K562 (cell line): ENCODE results near the gene SNX27. TPM values are rescaled to one million over a fixed set of nuclear protein-coding genes. Genes with fewer than 3 reads are reported as not detected.

ENCODE experiments used
- CBFA2T3 ChIP-seq: fragments of 450-650 bp; IDR thresholded peaks from 2 replicates; pipeline ENCODE4 v1.6.1; 2017
- CTCF ChIP-seq, 3 experiments: IDR thresholded peaks in 2 of 3; conservative IDR thresholded peaks in 1 of 3; 2 replicates each; pipeline ENCODE4 v1.5.1; 2011 to 2012; ENCODE audit warnings: low read length in 3 of 3, mild to moderate bottlenecking in 3 of 3, control low read depth in 2 of 3, improper control_type of control experiment in 1 of 3, inconsistent platforms in 1 of 3, low read depth in 1 of 3, mixed read lengths in 1 of 3, moderate library complexity in 1 of 3; ENCODE audit not compliant: insufficient read depth in 2 of 3
- EWSR1 ChIP-seq: fragments of 450-650 bp; IDR thresholded peaks from 2 replicates; pipeline ENCODE4 v1.6.1; 2018; ENCODE audit warnings: borderline replicate concordance, mild to moderate bottlenecking, low read depth, moderate library complexity; ENCODE audit not compliant: partially characterized antibody
- JUNB ChIP-seq: fragments of 450-650 bp; formaldehyde crosslinking; conservative IDR thresholded peaks from 2 replicates; pipeline ENCODE4 v1.4.0; 2020; ENCODE audit warnings: mild to moderate bottlenecking
- KAT2B ChIP-seq: IDR thresholded peaks from one replicate; pipeline ENCODE4 v1.6.1; 2012; ENCODE audit warnings: low read depth, mild to moderate bottlenecking, control low read depth, inconsistent platforms, low read length, moderate library complexity
- KDM2B ChIP-seq: fragments of 250-450 bp; sonication (Bioruptor Pico); IDR thresholded peaks from 2 replicates; pipeline ENCODE4 v1.8.0; 2021; ENCODE audit warnings: mild to moderate bottlenecking, moderate library complexity
- MAFF ChIP-seq: IDR thresholded peaks from 2 replicates; pipeline ENCODE4 v1.6.1; 2012; ENCODE audit warnings: low read length, improper control_type of control experiment
- MYBL2 ChIP-seq, 2 experiments: fragments of 450-650 bp in 1 of 2; sonication (generic) in 1 of 2; formaldehyde crosslinking in 1 of 2; IDR thresholded peaks; 2 replicates each; pipeline versions ENCODE4 v1.6.1 to v1.8.1; 2017 to 2022; ENCODE audit warnings: borderline replicate concordance in 1 of 2, inconsistent platforms in 1 of 2, low read depth in 1 of 2, mild to moderate bottlenecking in 1 of 2, missing genetic modification reagents in 1 of 2, moderate library complexity in 1 of 2
- NEUROD1 ChIP-seq: fragments of 150-350 bp; IDR thresholded peaks from 2 replicates; pipeline ENCODE4 v1.6.1; 2014; ENCODE audit warnings: borderline replicate concordance, low read length, low read depth; ENCODE audit not compliant: partially characterized antibody
- NR1H2 ChIP-seq: sonication (generic); formaldehyde crosslinking; IDR thresholded peaks from 2 replicates; pipeline ENCODE4 v1.4.0; 2020; ENCODE audit warnings: mild to moderate bottlenecking, missing genetic modification reagents
- RUNX1 ChIP-seq: sonication (generic); IDR thresholded peaks from 2 replicates; pipeline ENCODE4 v1.6.1; 2016; ENCODE audit warnings: antibody characterized with exemption, low read depth
- SP1 ChIP-seq: sonication (generic); formaldehyde crosslinking; IDR thresholded peaks from 2 replicates; pipeline ENCODE4 v1.8.1; 2022; ENCODE audit warnings: mild to moderate bottlenecking, missing genetic modification reagents
- USF1 ChIP-seq: sonication (generic); formaldehyde crosslinking; IDR thresholded peaks from 2 replicates; pipeline ENCODE4 v1.9.0; 2022; ENCODE audit warnings: mild to moderate bottlenecking, missing genetic modification reagents
- ZBTB2 ChIP-seq: fragments of 450-650 bp; IDR thresholded peaks from 2 replicates; pipeline ENCODE4 v1.6.1; 2016; ENCODE audit warnings: antibody characterized with exemption
- ZBTB9 ChIP-seq: fragments of 450-650 bp; formaldehyde crosslinking; IDR thresholded peaks from 2 replicates; pipeline ENCODE4 v1.4.0; 2020; ENCODE audit warnings: mild to moderate bottlenecking, moderate library complexity
- ZEB2 ChIP-seq: fragments of 450-650 bp; IDR thresholded peaks from 2 replicates; pipeline ENCODE4 v1.6.1; 2016
- ZNF197 ChIP-seq: fragments of 200-800 bp; sonication (Bioruptor generic); IDR thresholded peaks from 2 replicates; pipeline ENCODE4 v1.6.1; 2016; ENCODE audit warnings: low read depth, missing genetic modification characterization, missing compliant biosample characterization
- ZNF217 ChIP-seq: sonication (generic); formaldehyde crosslinking; IDR thresholded peaks from 2 replicates; pipeline ENCODE4 v1.8.0; 2022; ENCODE audit warnings: mild to moderate bottlenecking, missing genetic modification reagents
- ZNF354B ChIP-seq: fragments of 250-450 bp; sonication (Bioruptor Pico); IDR thresholded peaks from 2 replicates; pipeline ENCODE4 v1.4.0; 2020
- ZNF41 ChIP-seq: fragments of 250-450 bp; sonication (Bioruptor Pico); conservative IDR thresholded peaks from 2 replicates; pipeline ENCODE4 v1.4.0; 2020; ENCODE audit warnings: mild to moderate bottlenecking
- ZNF449 ChIP-seq: fragments of 250-450 bp; sonication (Bioruptor Pico); IDR thresholded peaks from 2 replicates; pipeline ENCODE4 v1.8.0; 2022; ENCODE audit warnings: moderate library complexity, mild to moderate bottlenecking, inconsistent platforms
- ZSCAN32 ChIP-seq: fragments of 450-650 bp; formaldehyde crosslinking; IDR thresholded peaks from 2 replicates; pipeline ENCODE4 v1.4.0; 2020; ENCODE audit warnings: mild to moderate bottlenecking, moderate library complexity
- polyA plus RNA-seq, 8 experiments: library from polyadenylated mRNA; depleted of rRNA in 4 of 8; stranded (reverse) in 5 of 8; unstranded in 3 of 8; fragments of >200 nt; fragmentation: Nextera tagmentation in 2 of 8; fragmentation: Illumina TruSeq in 1 of 8; extraction: Ambion mirVana in 2 of 8; extraction: Trizol in 1 of 8; gene quantifications; 2 replicates each; pipeline versions ENCODE4 v1.2.1 to v1.2.3, GENCODE V29; 2011 to 2014; ENCODE audit warnings: inconsistent platforms in 1 of 8, missing spikeins in 1 of 8
- total RNA-seq, 7 experiments: library from RNA; depleted of rRNA in 6 of 7; stranded (reverse); fragments of >200 nt in 6 of 7; fragmentation: Illumina TruSeq in 2 of 7; extraction: Trizol in 2 of 7; gene quantifications; 2 replicates each; pipeline versions ENCODE4 v1.2.1 to v1.2.3, GENCODE V29; 2011 to 2021; ENCODE audit warnings: low replicate concordance in 1 of 7

The SNX27 gene
- total and polyA plus RNA-seq, 9 of the 15 experiments (the other 6 are each of a cell fraction or from before 2014, with no cell fraction given), result 4.5 to 18.7 (median 10.1) TPM

GRCh38 chr1:151705753-151706463 lies 94.1 kb downstream of the SNX27 start (continued):
- TF ChIP-seq CTCF (IDR thresholded peaks at IDR 0.05 in 2 of 3, conservative IDR thresholded peaks at IDR 0.05 in 1 of 3; ENCODE audit: insufficient read depth in 2 of 3, low read depth in 1 of 3, low read length in 3 of 3), result peak in 2 of 3 experiments; percentile 13 to 34; a peak in 2 of 6 replicates
- no peak for TF ChIP-seq ZSCAN32
- TF ChIP-seq MAFF, result no peak
- no peak for TF ChIP-seq ZNF197 (CRISPR knock-in tag)
- no peak for TF ChIP-seq ZNF449
- TF ChIP-seq SP1 (CRISPR knock-in tag), result no peak
- no peak for TF ChIP-seq RUNX1
- no peak for TF ChIP-seq ZNF41 (CRISPR knock-in tag)
- peak; percentile 60 for TF ChIP-seq CBFA2T3
- no peak for TF ChIP-seq ZBTB9 (CRISPR knock-in tag)
- no peak for TF ChIP-seq MYBL2 (IDR thresholded peaks at IDR 0.05; ENCODE audit: low read depth)
- TF ChIP-seq MYBL2 (CRISPR knock-in tag; IDR thresholded peaks at IDR 0.05; ENCODE audit: borderline replicate concordance), result no peak
- no peak for TF ChIP-seq NEUROD1
- TF ChIP-seq ZNF217 (CRISPR knock-in tag), result no peak
- TF ChIP-seq USF1 (CRISPR knock-in tag), result 0 out of 2 replicates have a peak, but pooled peaks have one; percentile 11
- no peak for TF ChIP-seq ZBTB2
- TF ChIP-seq KAT2B, result no peak
- no peak for TF ChIP-seq NR1H2 (CRISPR knock-in tag)
- TF ChIP-seq KDM2B (CRISPR knock-in tag), result no peak
- no peak for TF ChIP-seq ZNF354B
- TF ChIP-seq JUNB (CRISPR knock-in tag), result no peak
- TF ChIP-seq EWSR1, result no peak
- TF ChIP-seq ZEB2, result 0 out of 2 replicates have a peak, but pooled peaks have one; percentile 19
